ENCODE data around the gene TAP1.

DNA sequence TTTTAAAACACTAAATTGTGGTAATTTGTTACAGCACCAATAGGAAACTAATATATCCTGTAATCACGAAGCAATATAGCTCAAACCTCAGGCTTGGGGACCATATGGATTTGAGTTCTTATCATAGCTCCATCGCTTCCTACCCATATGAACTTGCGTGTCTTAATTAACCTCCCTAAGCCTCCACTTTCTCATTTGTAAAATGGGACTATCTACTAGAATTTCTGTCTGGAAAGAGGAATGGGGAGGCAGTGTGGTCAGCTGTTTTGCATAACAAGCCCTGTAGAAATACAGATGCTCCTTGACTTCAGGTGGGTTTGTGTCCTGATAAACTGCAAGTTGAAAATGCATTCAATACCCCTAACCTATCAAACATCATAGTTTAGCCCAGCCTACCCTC, 53.8 kb downstream of the TAP1 start:
- TF ChIP-seq, protein P1, sequence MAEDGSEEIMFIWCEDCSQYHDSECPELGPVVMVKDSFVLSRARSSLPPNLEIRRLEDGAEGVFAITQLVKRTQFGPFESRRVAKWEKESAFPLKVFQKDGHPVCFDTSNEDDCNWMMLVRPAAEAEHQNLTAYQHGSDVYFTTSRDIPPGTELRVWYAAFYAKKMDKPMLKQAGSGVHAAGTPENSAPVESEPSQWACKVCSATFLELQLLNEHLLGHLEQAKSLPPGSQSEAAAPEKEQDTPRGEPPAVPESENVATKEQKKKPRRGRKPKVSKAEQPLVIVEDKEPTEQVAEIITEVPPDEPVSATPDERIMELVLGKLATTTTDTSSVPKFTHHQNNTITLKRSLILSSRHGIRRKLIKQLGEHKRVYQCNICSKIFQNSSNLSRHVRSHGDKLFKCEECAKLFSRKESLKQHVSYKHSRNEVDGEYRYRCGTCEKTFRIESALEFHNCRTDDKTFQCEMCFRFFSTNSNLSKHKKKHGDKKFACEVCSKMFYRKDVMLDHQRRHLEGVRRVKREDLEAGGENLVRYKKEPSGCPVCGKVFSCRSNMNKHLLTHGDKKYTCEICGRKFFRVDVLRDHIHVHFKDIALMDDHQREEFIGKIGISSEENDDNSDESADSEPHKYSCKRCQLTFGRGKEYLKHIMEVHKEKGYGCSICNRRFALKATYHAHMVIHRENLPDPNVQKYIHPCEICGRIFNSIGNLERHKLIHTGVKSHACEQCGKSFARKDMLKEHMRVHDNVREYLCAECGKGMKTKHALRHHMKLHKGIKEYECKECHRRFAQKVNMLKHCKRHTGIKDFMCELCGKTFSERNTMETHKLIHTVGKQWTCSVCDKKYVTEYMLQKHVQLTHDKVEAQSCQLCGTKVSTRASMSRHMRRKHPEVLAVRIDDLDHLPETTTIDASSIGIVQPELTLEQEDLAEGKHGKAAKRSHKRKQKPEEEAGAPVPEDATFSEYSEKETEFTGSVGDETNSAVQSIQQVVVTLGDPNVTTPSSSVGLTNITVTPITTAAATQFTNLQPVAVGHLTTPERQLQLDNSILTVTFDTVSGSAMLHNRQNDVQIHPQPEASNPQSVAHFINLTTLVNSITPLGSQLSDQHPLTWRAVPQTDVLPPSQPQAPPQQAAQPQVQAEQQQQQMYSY (CRISPR knock-in tag; IDR thresholded peaks at IDR 0.05) = no peak
- TF ChIP-seq BCL11A (IDR thresholded peaks at IDR 0.05; ENCODE audit: low read depth, low read length) (no peak), CHD4 (IDR thresholded peaks at IDR 0.05) (no peak), NFYB (IDR thresholded peaks at IDR 0.05; ENCODE audit: insufficient read depth, low read depth, low read length) (no peak), JUNB (IDR thresholded peaks at IDR 0.05) (no peak), RAD21 (IDR thresholded peaks at IDR 0.05; ENCODE audit: insufficient read depth, low read depth, low read length) (no peak), SMC3 (IDR thresholded peaks at IDR 0.05; ENCODE audit: borderline replicate concordance, low read length) (no peak), POLR2A (IDR thresholded peaks at IDR 0.05; ENCODE audit: low read depth, low read length) (no peak), RFX5 (IDR thresholded peaks at IDR 0.05; ENCODE audit: low read depth, low read length) (no peak), MEF2A (IDR thresholded peaks at IDR 0.05; ENCODE audit: insufficient read depth, low read depth, low read length) (no peak)
- TF ChIP-seq, protein P2, sequence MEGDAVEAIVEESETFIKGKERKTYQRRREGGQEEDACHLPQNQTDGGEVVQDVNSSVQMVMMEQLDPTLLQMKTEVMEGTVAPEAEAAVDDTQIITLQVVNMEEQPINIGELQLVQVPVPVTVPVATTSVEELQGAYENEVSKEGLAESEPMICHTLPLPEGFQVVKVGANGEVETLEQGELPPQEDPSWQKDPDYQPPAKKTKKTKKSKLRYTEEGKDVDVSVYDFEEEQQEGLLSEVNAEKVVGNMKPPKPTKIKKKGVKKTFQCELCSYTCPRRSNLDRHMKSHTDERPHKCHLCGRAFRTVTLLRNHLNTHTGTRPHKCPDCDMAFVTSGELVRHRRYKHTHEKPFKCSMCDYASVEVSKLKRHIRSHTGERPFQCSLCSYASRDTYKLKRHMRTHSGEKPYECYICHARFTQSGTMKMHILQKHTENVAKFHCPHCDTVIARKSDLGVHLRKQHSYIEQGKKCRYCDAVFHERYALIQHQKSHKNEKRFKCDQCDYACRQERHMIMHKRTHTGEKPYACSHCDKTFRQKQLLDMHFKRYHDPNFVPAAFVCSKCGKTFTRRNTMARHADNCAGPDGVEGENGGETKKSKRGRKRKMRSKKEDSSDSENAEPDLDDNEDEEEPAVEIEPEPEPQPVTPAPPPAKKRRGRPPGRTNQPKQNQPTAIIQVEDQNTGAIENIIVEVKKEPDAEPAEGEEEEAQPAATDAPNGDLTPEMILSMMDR (IDR thresholded peaks at IDR 0.05 in 2 of 3, conservative IDR thresholded peaks at IDR 0.05 in 1 of 3; ENCODE audit: control insufficient read depth in 2 of 3, extremely low read depth in 1 of 3, insufficient read depth in 1 of 3, low read depth in 3 of 3, low read length in 3 of 3) = no peak
- TF ChIP-seq, protein P3, sequence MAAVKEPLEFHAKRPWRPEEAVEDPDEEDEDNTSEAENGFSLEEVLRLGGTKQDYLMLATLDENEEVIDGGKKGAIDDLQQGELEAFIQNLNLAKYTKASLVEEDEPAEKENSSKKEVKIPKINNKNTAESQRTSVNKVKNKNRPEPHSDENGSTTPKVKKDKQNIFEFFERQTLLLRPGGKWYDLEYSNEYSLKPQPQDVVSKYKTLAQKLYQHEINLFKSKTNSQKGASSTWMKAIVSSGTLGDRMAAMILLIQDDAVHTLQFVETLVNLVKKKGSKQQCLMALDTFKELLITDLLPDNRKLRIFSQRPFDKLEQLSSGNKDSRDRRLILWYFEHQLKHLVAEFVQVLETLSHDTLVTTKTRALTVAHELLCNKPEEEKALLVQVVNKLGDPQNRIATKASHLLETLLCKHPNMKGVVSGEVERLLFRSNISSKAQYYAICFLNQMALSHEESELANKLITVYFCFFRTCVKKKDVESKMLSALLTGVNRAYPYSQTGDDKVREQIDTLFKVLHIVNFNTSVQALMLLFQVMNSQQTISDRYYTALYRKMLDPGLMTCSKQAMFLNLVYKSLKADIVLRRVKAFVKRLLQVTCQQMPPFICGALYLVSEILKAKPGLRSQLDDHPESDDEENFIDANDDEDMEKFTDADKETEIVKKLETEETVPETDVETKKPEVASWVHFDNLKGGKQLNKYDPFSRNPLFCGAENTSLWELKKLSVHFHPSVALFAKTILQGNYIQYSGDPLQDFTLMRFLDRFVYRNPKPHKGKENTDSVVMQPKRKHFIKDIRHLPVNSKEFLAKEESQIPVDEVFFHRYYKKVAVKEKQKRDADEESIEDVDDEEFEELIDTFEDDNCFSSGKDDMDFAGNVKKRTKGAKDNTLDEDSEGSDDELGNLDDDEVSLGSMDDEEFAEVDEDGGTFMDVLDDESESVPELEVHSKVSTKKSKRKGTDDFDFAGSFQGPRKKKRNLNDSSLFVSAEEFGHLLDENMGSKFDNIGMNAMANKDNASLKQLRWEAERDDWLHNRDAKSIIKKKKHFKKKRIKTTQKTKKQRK (IDR thresholded peaks at IDR 0.05; ENCODE audit: low read depth, low read length) = no peak
- TF ChIP-seq, protein P4, sequence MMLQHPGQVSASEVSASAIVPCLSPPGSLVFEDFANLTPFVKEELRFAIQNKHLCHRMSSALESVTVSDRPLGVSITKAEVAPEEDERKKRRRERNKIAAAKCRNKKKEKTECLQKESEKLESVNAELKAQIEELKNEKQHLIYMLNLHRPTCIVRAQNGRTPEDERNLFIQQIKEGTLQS (IDR thresholded peaks at IDR 0.05; ENCODE audit: borderline replicate concordance, extremely low read depth, low read depth, low read length) = no peak
